ENCODE measurements around the gene TMEM120B. TPM values are rescaled to one million over a fixed set of nuclear protein-coding genes. Genes with fewer than 3 reads are reported as not detected.
A peak's percentile ranks its signal among the peaks of the same experiment; 100 is the strongest.

TMEM120B gene
- total and polyA plus RNA-seq, 2 of the 13 experiments (the other 11 are each of a cell fraction or from before 2014, with no cell fraction given), result 7.1 to 12.9 TPM

DNA sequence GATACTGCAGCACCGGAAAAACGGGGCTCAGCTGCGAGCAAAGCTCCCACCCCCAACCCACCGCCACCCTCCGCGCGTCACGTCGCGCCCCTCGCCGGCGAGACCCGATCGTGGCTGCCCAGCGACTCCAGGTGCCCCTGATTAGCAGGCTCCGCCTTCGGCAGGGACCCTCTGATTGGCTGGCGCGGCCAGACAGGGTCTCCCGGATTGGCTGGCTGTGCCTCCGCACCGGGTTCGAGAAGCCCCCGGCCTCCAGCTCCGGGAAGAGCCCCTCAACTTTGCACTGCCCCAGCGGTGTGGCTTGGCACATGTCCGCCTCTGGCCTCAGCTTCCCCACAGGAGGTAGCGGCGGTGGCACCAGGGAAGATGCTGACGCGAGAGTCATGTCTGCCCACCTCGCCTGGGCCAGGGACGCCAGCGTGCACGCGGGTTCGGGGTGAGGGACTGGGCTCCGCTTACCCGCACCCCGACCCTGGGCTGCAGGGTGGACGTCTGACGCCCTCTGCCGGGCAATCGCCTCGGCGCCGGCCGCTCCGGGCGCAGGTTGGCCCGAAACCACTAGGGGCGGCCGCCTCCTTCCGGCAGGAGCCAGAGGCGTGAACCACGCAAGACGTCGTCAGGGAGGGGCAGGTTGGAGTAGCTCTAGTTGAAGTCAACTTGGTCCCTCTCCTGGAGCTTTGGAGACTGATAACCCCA, 81.4 kb downstream of the TMEM120B start (continued):
- TF ChIP-seq, protein P1, sequence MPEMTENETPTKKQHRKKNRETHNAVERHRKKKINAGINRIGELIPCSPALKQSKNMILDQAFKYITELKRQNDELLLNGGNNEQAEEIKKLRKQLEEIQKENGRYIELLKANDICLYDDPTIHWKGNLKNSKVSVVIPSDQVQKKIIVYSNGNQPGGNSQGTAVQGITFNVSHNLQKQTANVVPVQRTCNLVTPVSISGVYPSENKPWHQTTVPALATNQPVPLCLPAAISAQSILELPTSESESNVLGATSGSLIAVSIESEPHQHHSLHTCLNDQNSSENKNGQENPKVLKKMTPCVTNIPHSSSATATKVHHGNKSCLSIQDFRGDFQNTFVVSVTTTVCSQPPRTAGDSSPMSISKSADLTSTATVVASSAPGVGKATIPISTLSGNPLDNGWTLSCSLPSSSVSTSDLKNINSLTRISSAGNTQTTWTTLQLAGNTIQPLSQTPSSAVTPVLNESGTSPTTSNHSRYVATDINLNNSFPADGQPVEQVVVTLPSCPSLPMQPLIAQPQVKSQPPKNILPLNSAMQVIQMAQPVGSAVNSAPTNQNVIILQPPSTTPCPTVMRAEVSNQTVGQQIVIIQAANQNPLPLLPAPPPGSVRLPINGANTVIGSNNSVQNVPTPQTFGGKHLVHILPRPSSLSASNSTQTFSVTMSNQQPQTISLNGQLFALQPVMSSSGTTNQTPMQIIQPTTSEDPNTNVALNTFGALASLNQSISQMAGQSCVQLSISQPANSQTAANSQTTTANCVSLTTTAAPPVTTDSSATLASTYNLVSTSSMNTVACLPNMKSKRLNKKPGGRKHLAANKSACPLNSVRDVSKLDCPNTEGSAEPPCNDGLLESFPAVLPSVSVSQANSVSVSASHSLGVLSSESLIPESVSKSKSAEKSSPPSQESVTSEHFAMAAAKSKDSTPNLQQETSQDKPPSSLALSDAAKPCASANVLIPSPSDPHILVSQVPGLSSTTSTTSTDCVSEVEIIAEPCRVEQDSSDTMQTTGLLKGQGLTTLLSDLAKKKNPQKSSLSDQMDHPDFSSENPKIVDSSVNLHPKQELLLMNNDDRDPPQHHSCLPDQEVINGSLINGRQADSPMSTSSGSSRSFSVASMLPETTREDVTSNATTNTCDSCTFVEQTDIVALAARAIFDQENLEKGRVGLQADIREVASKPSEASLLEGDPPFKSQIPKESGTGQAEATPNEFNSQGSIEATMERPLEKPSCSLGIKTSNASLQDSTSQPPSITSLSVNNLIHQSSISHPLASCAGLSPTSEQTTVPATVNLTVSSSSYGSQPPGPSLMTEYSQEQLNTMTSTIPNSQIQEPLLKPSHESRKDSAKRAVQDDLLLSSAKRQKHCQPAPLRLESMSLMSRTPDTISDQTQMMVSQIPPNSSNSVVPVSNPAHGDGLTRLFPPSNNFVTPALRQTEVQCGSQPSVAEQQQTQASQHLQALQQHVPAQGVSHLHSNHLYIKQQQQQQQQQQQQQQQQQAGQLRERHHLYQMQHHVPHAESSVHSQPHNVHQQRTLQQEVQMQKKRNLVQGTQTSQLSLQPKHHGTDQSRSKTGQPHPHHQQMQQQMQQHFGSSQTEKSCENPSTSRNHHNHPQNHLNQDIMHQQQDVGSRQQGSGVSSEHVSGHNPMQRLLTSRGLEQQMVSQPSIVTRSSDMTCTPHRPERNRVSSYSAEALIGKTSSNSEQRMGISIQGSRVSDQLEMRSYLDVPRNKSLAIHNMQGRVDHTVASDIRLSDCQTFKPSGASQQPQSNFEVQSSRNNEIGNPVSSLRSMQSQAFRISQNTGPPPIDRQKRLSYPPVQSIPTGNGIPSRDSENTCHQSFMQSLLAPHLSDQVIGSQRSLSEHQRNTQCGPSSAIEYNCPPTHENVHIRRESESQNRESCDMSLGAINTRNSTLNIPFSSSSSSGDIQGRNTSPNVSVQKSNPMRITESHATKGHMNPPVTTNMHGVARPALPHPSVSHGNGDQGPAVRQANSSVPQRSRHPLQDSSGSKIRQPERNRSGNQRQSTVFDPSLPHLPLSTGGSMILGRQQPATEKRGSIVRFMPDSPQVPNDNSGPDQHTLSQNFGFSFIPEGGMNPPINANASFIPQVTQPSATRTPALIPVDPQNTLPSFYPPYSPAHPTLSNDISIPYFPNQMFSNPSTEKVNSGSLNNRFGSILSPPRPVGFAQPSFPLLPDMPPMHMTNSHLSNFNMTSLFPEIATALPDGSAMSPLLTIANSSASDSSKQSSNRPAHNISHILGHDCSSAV (CRISPR knock-in tag; IDR thresholded peaks at IDR 0.05; ENCODE audit: borderline replicate concordance), result peak; percentile 49; the same call in 1 of the 2 replicates
- TF ChIP-seq ZFP41 (CRISPR knock-in tag; IDR thresholded peaks at IDR 0.05; ENCODE audit: borderline replicate concordance), result no peak; the same call in 1 of the 2 replicates
- TF ChIP-seq ZBTB1 (CRISPR knock-in tag; IDR thresholded peaks at IDR 0.05; ENCODE audit: borderline replicate concordance), result no peak
- TF ChIP-seq, protein P2, sequence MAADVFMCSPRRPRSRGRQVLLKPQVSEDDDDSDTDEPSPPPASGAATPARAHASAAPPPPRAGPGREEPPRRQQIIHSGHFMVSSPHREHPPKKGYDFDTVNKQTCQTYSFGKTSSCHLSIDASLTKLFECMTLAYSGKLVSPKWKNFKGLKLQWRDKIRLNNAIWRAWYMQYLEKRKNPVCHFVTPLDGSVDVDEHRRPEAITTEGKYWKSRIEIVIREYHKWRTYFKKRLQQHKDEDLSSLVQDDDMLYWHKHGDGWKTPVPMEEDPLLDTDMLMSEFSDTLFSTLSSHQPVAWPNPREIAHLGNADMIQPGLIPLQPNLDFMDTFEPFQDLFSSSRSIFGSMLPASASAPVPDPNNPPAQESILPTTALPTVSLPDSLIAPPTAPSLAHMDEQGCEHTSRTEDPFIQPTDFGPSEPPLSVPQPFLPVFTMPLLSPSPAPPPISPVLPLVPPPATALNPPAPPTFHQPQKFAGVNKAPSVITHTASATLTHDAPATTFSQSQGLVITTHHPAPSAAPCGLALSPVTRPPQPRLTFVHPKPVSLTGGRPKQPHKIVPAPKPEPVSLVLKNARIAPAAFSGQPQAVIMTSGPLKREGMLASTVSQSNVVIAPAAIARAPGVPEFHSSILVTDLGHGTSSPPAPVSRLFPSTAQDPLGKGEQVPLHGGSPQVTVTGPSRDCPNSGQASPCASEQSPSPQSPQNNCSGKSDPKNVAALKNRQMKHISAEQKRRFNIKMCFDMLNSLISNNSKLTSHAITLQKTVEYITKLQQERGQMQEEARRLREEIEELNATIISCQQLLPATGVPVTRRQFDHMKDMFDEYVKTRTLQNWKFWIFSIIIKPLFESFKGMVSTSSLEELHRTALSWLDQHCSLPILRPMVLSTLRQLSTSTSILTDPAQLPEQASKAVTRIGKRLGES (CRISPR knock-in tag; IDR thresholded peaks at IDR 0.05; ENCODE audit: borderline replicate concordance), result 0 out of 2 replicates have a peak, but pooled peaks have one; percentile 39
- TF ChIP-seq, protein P3, sequence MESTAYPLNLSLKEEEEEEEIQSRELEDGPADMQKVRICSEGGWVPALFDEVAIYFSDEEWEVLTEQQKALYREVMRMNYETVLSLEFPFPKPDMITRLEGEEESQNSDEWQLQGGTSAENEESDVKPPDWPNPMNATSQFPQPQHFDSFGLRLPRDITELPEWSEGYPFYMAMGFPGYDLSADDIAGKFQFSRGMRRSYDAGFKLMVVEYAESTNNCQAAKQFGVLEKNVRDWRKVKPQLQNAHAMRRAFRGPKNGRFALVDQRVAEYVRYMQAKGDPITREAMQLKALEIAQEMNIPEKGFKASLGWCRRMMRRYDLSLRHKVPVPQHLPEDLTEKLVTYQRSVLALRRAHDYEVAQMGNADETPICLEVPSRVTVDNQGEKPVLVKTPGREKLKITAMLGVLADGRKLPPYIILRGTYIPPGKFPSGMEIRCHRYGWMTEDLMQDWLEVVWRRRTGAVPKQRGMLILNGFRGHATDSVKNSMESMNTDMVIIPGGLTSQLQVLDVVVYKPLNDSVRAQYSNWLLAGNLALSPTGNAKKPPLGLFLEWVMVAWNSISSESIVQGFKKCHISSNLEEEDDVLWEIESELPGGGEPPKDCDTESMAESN (CRISPR knock-in tag; conservative IDR thresholded peaks at IDR 0.05), result peak; percentile 94
- TF ChIP-seq ZNF160 (CRISPR knock-in tag; IDR thresholded peaks at IDR 0.05), result no peak
- TF ChIP-seq HNRNPUL1 (IDR thresholded peaks at IDR 0.05; ENCODE audit: low read depth, low read length), result 0 out of 2 replicates have a peak, but pooled peaks have one; percentile 12
- TF ChIP-seq SPEN (CRISPR knock-in tag; IDR thresholded peaks at IDR 0.05; ENCODE audit: low read depth), result no peak; the same call in 1 of the 2 replicates
- TF ChIP-seq, protein P4, sequence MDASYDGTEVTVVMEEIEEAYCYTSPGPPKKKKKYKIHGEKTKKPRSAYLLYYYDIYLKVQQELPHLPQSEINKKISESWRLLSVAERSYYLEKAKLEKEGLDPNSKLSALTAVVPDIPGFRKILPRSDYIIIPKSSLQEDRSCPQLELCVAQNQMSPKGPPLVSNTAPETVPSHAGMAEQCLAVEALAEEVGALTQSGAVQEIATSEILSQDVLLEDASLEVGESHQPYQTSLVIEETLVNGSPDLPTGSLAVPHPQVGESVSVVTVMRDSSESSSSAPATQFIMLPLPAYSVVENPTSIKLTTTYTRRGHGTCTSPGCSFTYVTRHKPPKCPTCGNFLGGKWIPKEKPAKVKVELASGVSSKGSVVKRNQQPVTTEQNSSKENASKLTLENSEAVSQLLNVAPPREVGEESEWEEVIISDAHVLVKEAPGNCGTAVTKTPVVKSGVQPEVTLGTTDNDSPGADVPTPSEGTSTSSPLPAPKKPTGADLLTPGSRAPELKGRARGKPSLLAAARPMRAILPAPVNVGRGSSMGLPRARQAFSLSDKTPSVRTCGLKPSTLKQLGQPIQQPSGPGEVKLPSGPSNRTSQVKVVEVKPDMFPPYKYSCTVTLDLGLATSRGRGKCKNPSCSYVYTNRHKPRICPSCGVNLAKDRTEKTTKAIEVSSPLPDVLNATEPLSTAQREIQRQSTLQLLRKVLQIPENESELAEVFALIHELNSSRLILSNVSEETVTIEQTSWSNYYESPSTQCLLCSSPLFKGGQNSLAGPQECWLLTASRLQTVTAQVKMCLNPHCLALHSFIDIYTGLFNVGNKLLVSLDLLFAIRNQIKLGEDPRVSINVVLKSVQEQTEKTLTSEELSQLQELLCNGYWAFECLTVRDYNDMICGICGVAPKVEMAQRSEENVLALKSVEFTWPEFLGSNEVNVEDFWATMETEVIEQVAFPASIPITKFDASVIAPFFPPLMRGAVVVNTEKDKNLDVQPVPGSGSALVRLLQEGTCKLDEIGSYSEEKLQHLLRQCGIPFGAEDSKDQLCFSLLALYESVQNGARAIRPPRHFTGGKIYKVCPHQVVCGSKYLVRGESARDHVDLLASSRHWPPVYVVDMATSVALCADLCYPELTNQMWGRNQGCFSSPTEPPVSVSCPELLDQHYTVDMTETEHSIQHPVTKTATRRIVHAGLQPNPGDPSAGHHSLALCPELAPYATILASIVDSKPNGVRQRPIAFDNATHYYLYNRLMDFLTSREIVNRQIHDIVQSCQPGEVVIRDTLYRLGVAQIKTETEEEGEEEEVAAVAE (CRISPR knock-in tag; IDR thresholded peaks at IDR 0.05; ENCODE audit: borderline replicate concordance), result no peak
